Right lobe of liver (tissue), 4 donors: ENCODE data around the gene LSM5.

Source experiments
- CTCF ChIP-seq, 4 donors: fragments of 200-600 bp in 3 of 4; fragments of 450-650 bp in 1 of 4; IDR thresholded peaks; one replicate each; pipeline versions ENCODE4 v1.5.1 to v1.8.0; 2016 to 2022; ENCODE audit warnings: antibody characterized with exemption in 4 of 4, mild to moderate bottlenecking in 2 of 4
- POLR2A ChIP-seq: fragments of 450-650 bp; IDR thresholded peaks from one replicate; pipeline ENCODE4 v1.6.1; 2017; ENCODE audit warnings: antibody characterized with exemption, mild to moderate bottlenecking
- donor health status: DM: no; HTN: no; CAD: no.
- donor health status: DM: no; HTN: no; CAD: no.
- donor health status: DM: no; HTN: yes; CAD: no.

- TF ChIP-seq CTCF (IDR thresholded peaks at IDR 0.05) (no peak), POLR2A (no peak)
These were observed 8.3 kb downstream of the LSM5 start for GRCh38 chr7:32481921-32482320.
